Fibroblast of lung (primary cell): Measurements from ENCODE around the gene TMEM109. TPM values are rescaled to one million over a fixed set of nuclear protein-coding genes. Genes with fewer than 3 reads are reported as not detected.

Experiments used
- DNase-seq, 2 donors: peaks; one replicate each; pipeline versions ENCODE4 v3.0.0 to v3.0.0-alpha.2; 2010; ENCODE audit warnings: low read depth in 2 of 2
- H2AFZ ChIP-seq: 2 replicates; pipeline ENCODE4 v1.5.1; 2012; ENCODE audit warnings: low read length, control low read depth, inconsistent platforms
- H3K27ac ChIP-seq: 2 replicates; pipeline ENCODE4 v1.5.1; 2011; ENCODE audit warnings: low read length, control low read depth; ENCODE audit not compliant: insufficient read depth
- H3K27me3 ChIP-seq: 2 replicates; pipeline ENCODE4 v1.5.1; 2011; ENCODE audit warnings: mild to moderate bottlenecking, low read length; ENCODE audit not compliant: control insufficient read depth, insufficient read depth
- H3K36me3 ChIP-seq: 2 replicates; pipeline ENCODE4 v1.5.1; 2011; ENCODE audit warnings: low read length; ENCODE audit not compliant: control insufficient read depth, insufficient read depth
- H3K4me1 ChIP-seq: 2 replicates; pipeline ENCODE4 v1.5.1; 2011; ENCODE audit warnings: low read length; ENCODE audit not compliant: control insufficient read depth, insufficient read depth; ENCODE audit errors: extremely low read depth
- H3K4me2 ChIP-seq: 2 replicates; pipeline ENCODE4 v1.5.1; 2011; ENCODE audit warnings: low read length, control low read depth; ENCODE audit not compliant: insufficient read depth; ENCODE audit errors: extremely low read depth
- H3K4me3 ChIP-seq, 4 experiments: fragments of 200-600 bp in 1 of 4; sonication (generic) in 1 of 4; replicated peaks in 1 of 4; 2 replicates each; pipeline ENCODE4 v1.5.1; 2011 to 2016; ENCODE audit warnings: low read length in 4 of 4, low read depth in 3 of 4, mild to moderate bottlenecking in 3 of 4, control low read depth in 2 of 4, inconsistent platforms in 1 of 4, mixed read lengths in 1 of 4; ENCODE audit not compliant: insufficient read depth in 1 of 4; ENCODE audit errors: control extremely low read depth in 1 of 4
- H3K79me2 ChIP-seq: 2 replicates; pipeline ENCODE4 v1.5.1; 2012; ENCODE audit warnings: mild to moderate bottlenecking, low read length, inconsistent platforms; ENCODE audit not compliant: control insufficient read depth, insufficient read depth
- H3K9ac ChIP-seq: 2 replicates; pipeline ENCODE4 v1.5.1; 2011; ENCODE audit warnings: mild to moderate bottlenecking, low read length, control low read depth; ENCODE audit not compliant: insufficient read depth
- H3K9me3 ChIP-seq: 2 replicates; pipeline ENCODE4 v1.5.1; 2012; ENCODE audit warnings: low read depth, low read length; ENCODE audit not compliant: control insufficient read depth, insufficient read depth
- H4K20me1 ChIP-seq: 2 replicates; pipeline ENCODE4 v1.5.1; 2011; ENCODE audit warnings: low read length; ENCODE audit not compliant: control insufficient read depth, insufficient read depth; ENCODE audit errors: extremely low read depth
- EZH2 ChIP-seq: IDR thresholded peaks from 2 replicates; pipeline ENCODE4 v1.5.1; 2012; ENCODE audit warnings: low read length, control low read depth, mild to moderate bottlenecking; ENCODE audit errors: missing control alignments
- polyA plus RNA-seq, 2 donors: library from polyadenylated mRNA; depleted of rRNA in 1 of 2; stranded (reverse) in 1 of 2; unstranded in 1 of 2; fragments of >200 nt; gene quantifications; 2 replicates each; pipeline ENCODE4 v1.2.1, GENCODE V29; 2011 to 2012; ENCODE audit warnings: missing spikeins in 1 of 2
- total RNA-seq: library from RNA; depleted of rRNA; stranded (reverse); fragments of >200 nt; gene quantifications from 2 replicates; pipeline ENCODE4 v1.2.1, GENCODE V29; 2014
- TF ChIP-seq, protein P1 (sequence below), 2 donors: IDR thresholded peaks in 1 of 2; conservative IDR thresholded peaks in 1 of 2; 1 replicate in 1 of 2; 2 replicates in 1 of 2; pipeline ENCODE4 v1.5.1; 2011 to 2012; ENCODE audit warnings: low read length in 2 of 2, control low read depth in 1 of 2, inconsistent platforms in 1 of 2, low read depth in 1 of 2, mild to moderate bottlenecking in 1 of 2

TMEM109 gene
- total and polyA plus RNA-seq, 2 donors (not counting 1 experiment from before 2014, with no cell fraction given) = 21.5 to 34.9 TPM

DNA sequence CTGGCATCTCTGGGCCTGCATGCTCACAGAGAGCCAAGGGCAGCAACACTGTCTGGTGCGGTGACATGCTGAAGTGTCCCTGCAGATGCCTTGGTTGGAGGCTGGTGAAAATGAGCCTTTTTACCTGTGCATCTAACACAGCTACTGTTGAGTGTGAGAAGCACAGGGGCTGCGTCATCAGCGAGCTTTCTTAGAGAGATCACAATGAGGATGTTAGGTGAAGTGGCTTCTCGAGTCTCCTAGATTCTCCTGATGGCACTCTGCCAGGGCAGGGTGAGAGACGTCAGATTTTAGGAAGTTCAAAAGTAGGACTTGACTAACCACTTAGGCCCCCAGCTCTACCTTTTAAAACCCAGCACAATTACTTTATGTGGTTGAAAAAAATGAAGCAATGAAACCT lies 41.6 kb downstream of the TMEM109 start:
- Histone ChIP-seq H3K4me2 (no peak overlapping the region), H3K9ac (no peak overlapping the region), H3K27me3 (peaks cover 2% of the 10 kb centered on the region), H3K36me3 (no peaks in the 10 kb centered on the region), H4K20me1 (no peaks in the 10 kb centered on the region), H3K27ac (no peak overlapping the region), H3K4me1 (peaks cover 2% of the 10 kb centered on the region), H3K4me3 (no peak overlapping the region), H3K9me3 (no peaks in the 10 kb centered on the region), H3K79me2 (no peaks in the 10 kb centered on the region), H2AFZ (no peak overlapping the region)
- no peak for DNase-seq
- no peak for TF ChIP-seq EZH2
- TF ChIP-seq, protein P1, sequence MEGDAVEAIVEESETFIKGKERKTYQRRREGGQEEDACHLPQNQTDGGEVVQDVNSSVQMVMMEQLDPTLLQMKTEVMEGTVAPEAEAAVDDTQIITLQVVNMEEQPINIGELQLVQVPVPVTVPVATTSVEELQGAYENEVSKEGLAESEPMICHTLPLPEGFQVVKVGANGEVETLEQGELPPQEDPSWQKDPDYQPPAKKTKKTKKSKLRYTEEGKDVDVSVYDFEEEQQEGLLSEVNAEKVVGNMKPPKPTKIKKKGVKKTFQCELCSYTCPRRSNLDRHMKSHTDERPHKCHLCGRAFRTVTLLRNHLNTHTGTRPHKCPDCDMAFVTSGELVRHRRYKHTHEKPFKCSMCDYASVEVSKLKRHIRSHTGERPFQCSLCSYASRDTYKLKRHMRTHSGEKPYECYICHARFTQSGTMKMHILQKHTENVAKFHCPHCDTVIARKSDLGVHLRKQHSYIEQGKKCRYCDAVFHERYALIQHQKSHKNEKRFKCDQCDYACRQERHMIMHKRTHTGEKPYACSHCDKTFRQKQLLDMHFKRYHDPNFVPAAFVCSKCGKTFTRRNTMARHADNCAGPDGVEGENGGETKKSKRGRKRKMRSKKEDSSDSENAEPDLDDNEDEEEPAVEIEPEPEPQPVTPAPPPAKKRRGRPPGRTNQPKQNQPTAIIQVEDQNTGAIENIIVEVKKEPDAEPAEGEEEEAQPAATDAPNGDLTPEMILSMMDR (conservative IDR thresholded peaks at IDR 0.05 in 1 of 2, IDR thresholded peaks at IDR 0.05 in 1 of 2; ENCODE audit: low read depth in 1 of 2, low read length in 2 of 2) = no peak

DNA sequence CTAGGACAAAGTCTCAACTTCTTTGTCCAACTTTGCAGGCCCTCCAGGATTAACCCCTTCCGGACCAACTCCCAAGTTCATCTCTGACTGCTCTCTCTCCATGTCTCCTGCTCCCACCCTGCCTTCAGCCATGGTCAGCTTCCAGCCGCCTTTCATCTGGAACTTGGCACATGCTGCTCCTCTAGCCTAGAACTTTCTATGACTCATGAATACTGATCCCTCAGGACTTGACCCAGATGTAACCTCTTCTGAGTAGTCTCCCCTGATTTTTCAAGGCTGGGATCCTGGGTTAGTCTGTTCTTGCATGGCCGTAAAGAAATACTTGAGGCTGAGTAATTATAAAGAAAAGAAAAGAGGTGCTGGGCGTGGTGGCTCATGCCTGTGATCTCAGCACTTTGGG lies 43.2 kb downstream of the TMEM109 start:
- H3K36me3 ChIP-seq = no peaks in the 10 kb centered on the region
- H3K4me3 ChIP-seq = no peak overlapping the region
- DNase-seq = peak; percentile 30 to 32
- no peaks in the 10 kb centered on the region for H4K20me1 ChIP-seq
- no peak overlapping the region for H3K9ac ChIP-seq
- peaks cover 3% of the 10 kb centered on the region for H3K27me3 ChIP-seq
- H3K27ac ChIP-seq = no peak overlapping the region
- no peaks in the 10 kb centered on the region for H3K79me2 ChIP-seq
- TF ChIP-seq, protein P1 (conservative IDR thresholded peaks at IDR 0.05 in 1 of 2, IDR thresholded peaks at IDR 0.05 in 1 of 2; ENCODE audit: low read depth in 1 of 2, low read length in 2 of 2) = no peak
- no peak for TF ChIP-seq EZH2
- H3K4me2 ChIP-seq = no peak overlapping the region
- no peak overlapping the region for H2AFZ ChIP-seq
- no peaks in the 10 kb centered on the region for H3K9me3 ChIP-seq
- H3K4me1 ChIP-seq = no peaks in the 10 kb centered on the region

DNA sequence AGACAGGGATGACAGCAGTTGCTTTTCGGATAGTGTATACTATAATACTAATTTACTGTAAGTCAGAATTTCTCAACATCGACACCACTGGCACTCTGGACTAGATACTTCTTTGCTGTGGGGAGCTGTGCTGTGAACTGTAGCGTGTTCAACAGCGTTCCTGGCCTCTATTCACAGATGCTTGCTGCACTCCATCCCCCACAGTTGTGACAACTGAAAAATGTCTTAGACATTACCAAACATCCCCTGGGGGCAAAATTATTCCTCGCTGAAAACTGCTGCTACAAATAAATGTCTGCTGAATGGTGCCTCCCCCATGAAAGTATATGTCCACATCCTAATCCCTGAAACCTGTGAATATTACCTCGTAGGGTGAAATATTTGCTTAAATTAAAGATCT lies 45.5 kb downstream of the TMEM109 start:
- H3K27ac ChIP-seq = no peak overlapping the region
- TF ChIP-seq EZH2 = no peak
- TF ChIP-seq, protein P1 (conservative IDR thresholded peaks at IDR 0.05 in 1 of 2, IDR thresholded peaks at IDR 0.05 in 1 of 2; ENCODE audit: low read depth in 1 of 2, low read length in 2 of 2) = no peak
- no peak overlapping the region for H3K4me3 ChIP-seq
- H3K9ac ChIP-seq = no peak overlapping the region
- no peaks in the 10 kb centered on the region for H3K36me3 ChIP-seq
- H3K27me3 ChIP-seq = peaks cover 3% of the 10 kb centered on the region
- H2AFZ ChIP-seq = no peak overlapping the region
- H3K79me2 ChIP-seq = no peaks in the 10 kb centered on the region
- no peaks in the 10 kb centered on the region for H3K4me1 ChIP-seq
- no peak overlapping the region for H3K4me2 ChIP-seq
- no peak for DNase-seq
- no peaks in the 10 kb centered on the region for H3K9me3 ChIP-seq
- H4K20me1 ChIP-seq = no peaks in the 10 kb centered on the region
